ENCODE measurements around the gene NDE1.
"Not testable (repeated sequence)": the region's sequence is repeated elsewhere in the genome, so short reads cannot be mapped to it uniquely, and the experiment has no call there.

NDE1 gene

DNA sequence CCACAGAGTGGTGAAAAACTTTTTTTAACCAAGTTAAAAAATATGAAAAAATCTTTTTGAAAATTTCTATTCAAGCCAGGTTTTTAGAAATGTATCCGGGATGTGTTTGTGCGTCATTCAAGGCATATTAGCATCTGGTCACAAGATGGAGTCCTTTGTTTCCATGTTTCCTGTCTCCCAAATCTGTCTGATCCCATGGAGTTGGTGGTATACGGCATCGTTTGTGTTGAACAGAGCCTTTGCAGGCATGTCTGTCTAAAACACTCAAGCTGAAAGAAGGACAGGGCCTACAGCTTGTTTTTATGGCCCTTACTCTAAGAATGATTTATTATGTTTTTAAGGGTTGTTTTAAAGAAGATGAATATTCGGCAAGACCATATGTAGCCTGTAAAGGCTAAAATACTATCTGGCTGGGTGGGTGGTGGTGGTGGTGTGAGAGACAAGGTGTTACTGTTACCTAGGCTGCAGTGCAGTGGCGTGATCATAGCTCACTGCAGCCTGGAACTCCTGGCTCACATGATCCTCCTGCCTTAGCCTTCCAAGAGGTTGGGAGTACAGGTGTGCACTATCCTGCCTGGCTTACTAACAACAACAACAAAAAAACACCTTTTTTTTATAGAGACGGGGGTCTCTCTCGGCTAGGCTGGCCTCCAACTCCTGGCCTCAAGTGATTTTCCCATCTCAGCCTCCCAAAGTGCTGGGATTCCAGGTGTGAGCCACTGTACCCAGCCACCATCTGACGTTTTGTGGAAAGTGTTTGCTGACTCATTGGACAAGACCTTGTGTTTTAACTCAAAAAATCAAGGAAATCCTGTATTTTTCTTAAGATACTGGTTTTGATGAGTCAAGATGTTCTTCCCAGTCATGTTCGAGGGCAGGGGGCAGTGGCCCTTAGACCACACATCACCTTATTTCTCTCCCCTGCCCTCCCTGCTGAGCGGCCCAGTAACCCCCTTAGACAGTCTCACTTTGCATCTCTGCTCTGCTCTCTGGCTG, 52.2 kb downstream of the NDE1 start:
- DNase-seq = no peak

DNA sequence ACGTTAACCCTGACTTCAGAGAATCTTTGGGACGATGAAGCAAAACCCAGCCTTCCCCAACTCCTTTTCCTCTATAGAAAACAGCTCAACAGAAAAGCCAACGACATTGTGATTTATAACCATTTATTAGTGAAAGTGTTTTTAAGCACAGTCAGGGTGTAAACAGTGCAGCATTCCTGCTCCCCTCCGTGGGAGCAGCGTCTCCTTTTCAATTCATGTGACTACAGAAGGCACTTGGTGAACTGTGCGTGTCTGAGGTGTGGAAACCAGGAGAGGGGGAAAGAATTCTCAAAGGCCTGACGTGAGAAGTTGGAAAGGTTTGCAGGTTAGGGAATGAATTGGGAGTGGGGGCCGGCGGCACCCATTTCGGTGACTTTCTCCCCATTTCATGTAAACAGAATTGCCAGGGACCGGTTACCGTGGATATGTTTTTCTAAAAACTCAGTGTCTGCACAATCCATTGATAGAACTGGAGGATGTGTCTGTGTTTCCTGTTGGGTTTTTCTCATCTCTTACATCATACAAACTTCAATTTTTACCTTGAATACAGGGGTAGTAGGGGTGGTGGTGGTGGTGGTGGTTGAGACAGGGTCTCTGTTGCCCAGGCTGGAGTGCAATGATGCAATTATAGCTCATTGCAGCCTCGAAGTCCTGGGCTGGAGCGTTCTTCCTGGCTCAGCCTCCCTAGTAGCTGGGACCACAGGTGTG, 53.1 kb downstream of the NDE1 start:
- DNase-seq = no peak

DNA sequence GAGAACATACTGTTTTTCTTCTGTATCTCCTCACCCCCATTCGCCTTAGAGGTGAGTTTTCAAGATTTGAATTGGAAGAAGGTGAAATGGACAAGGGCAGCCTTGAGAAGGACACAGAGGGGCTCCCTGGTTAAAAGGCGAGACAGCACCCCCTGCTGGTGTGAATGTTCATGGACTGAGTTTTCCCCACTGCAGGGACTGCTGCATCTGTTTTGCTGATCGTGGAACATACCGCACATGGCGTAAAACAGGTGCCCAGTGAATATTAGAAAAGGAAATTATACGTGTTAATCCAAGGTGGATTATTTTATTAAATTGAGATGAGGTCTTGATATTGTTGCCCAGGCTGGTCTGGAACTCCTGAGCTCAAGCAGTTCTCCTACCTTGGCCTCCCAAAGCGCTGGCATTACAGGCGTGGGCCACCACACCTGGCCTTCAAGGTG, 54.5 kb downstream of the NDE1 start:
- DNase-seq = peak; percentile 60

DNA sequence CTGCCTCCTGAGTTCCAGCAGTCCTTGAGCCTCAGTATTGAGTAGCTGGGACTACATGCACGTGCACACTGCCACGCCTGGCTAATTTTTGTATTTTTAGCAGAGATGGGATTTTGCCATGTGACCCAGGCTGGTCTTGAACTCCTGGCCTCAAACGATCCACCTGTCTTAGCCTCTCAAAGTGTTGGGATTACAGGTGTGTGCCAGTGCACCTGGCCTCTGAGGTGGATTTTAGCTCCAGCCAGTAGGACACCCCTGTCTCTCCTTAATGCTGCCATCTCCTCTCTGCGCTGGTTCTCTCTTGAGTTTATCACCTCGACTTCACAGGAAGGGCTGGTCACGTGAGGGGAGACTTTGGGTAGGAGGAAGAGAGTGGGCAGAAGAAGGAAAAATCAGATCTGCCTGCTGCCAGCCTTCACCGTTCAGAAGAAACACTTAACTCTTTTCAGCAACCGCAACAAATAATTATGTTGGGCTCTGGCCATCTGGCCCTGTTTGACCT, 55.1 kb downstream of the NDE1 start:
- no peak for DNase-seq

DNA sequence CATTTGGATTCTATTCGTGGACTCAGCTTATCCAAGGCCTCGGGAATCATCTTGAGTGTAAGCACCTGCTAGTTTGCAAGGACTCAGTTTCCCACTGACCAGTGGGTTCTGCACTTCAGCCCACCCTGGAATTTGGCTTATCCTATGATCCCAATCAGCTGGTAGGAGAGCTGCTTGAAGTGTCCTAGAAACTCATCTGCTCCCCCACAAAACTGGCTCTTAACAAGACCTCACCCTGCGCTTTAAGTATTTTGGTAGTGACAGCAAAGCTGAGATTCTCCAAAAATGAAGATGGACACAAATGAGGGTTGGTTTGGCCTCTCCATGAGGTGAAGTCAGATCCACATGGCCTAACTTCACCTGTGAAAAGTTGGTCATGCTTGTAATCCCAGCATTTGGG, 57.3 kb downstream of the NDE1 start:
- no peak for DNase-seq

DNA sequence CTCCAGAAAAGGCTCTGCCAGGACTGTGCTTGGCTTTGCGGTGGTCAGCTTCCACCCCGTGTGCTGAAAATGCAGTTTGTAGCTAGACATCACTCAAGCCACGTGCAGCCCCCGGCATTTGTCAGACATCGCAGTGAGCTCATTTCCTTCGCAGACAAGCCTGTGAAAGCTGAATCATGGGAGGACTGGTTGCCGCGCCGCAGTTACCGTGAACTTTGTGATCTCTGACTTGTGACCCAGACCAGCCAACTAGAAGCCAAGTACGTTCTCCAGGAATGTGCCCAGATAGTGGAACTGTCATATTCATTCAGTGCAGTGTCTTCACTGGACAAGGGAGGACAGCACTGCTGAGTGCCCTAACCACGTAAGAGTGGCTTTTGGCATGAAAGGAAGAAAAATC, 58.1 kb downstream of the NDE1 start:
- DNase-seq = no peak

DNA sequence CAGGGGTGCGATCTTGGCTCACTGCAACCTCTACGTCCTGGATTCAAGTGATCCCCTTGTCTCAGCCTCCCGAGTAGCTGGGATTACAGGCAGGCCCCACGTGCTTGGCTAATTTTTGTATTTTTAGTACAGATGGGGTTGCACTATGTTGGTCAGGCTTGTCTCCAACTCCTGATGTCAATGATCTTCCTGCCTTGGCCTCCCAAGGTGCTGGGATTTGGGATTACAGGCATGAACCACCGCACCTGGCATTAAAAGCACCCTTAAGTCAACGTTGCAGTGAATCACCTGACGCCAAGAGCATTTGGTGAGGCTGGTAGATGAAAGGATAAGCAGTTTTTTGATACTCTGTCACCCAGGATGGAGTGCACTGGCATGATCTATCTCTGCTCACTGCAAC, 59.0 kb downstream of the NDE1 start:
- DNase-seq = no peak

DNA sequence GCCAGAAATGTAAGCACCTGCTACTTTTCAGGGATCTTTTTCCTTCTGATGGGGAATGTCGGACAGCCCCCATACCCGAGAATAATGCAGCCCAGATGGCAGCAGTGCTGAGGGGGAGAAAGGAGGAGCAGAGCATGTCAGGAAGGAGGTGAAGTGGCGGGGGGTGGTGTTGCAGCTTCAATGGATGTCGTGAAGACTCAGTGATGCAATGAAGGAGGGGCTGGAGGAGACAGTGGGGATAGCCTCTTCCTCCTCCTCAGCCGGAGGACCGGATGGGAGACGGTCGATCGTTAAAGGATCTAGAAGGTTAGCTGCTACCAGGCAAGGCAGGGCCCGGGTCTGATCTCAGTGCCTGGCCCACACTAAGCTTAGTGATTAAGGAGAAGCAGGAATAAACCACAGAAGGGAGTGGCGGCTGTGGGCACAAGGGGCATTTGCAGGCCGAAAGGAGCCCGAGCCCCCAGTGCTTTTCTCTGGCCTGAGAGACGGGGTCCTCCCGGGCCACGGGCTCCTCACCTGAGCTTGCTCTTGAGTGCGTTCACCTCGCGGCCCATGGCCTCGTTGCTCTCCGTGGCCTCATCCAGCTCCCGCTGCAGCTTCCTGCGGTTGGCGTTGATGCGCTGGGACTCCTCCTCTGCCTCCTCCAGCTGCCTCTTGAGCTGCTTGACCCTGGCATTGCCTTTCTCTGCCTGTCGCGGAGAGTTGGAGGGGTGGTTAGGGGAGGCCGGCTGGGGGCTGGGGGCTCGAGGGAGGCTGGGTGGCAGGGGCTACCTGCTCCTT, 64.5 kb downstream of the NDE1 start:
- DNase-seq = no peak

DNA sequence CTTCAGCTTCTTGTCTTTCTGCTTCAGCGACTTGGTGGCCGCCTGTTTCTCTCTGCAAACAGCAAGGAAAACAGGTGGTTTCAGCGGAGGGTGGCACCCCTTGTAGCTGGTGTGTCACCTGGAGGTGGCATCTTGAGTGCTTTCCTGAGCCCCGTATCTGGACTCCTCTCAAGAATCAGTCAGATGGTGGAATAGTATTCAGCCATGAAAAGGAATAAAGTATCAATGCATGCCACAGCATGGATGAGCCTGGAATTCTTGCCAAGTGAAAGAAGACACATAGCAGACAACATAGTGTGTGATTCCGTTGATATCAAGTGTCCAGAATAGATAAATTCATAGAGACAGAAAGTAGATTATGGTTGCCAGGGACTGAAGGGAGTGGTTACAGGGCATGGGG, 65.2 kb downstream of the NDE1 start:
- DNase-seq = no peak

DNA sequence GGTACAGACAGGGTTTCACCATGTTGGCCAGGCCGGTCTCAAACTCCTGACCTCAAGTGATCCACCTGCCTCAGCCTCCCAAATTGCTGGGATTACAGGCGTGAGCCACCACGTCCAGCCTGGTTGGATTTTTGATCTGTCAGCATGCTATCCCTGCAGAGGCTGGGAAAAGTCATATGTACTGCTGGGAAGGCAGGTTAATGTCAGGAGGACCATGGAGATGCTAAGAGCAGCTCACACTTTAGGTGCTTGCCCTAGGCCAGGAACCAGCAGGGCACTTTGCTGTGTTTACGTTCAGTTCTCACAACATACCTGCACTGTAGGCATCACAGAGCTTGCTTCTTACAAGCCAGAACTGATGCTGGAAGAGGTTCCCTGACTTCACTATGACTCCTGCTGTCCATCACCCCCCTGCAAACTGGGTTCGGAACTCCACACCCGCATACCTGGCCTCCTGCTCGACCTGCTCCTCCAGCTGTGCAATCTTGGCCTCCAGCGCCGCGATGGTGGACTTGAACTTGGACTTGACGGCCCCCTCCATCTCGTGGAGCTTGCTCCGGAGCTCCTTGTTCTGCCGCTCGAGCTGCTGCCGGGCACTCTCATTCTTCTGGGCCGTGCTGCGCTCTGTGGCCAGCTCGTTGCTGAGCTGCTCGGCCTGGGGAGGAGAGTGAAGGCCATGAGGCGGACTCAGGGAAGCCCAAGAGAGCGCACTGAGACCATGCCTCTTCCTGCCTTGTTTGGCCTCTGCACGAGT, 66.8 kb downstream of the NDE1 start:
- DNase-seq = no peak

DNA sequence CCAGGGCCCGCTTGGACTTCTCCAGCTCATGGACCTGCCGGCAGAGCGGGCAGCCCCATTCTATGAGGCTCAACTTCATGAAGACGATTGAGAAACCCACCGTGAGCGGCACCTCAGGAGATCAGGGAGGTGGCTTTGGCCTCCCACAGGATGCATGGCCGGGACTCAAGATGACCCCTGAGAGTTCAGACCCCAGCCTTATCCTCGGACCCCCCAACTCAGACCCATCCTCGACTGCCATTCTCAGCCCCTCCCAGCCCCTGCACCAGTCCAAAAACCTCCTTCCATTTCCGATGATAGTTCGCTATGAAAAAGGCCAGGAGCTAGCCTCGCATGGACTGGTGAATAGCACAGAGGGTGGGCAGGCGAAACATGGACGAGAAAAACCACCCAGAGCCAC, 71.0 kb downstream of the NDE1 start:
- DNase-seq = no peak

DNA sequence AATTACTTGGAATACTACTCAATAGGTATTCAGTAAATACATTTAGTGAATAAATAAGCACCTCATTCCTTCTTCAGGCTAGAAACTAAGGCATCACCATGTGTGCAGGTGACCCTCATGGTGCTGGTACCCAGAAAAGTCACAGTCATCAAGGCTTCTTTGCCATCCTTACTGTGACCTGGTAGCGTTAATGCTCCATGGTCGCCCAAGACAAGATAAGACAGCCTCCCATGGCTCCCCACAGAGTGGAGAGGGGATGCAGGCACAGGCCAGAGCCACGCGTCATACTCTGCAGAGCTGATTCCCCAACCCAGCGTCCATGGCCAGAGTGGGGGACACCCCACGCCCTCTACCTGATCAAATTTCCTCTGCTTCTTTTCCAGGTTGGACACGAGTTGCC, 73.8 kb downstream of the NDE1 start:
- DNase-seq = no peak

DNA sequence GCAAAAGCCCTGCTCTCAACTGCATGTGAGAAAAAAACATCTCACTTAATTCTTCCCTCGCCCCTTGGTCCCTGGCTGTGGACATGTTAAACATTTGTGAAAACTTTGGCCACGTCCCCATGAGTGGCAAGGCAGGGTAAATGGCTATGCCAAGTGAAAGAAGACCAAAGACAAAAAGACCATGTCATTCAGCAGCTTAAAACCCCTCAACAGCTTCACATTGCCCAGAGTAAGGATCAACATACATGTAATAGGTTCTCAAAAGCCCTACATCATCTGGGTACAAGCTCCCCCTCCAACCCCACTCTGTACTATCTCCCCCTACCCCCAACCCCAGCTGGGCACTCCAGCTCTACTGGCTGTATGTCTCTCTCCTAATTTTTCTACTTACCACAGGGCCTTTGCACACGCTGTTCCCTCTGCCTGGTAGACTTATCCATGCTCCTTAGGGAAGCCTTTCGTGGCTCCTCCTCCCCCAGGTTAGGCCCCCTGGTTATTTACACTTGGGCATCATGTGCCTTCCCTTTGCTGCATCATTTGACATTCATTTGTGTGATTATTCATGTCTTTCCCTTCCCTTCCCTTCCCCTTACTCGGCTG, 75.7 kb downstream of the NDE1 start:
- no peak for DNase-seq

DNA sequence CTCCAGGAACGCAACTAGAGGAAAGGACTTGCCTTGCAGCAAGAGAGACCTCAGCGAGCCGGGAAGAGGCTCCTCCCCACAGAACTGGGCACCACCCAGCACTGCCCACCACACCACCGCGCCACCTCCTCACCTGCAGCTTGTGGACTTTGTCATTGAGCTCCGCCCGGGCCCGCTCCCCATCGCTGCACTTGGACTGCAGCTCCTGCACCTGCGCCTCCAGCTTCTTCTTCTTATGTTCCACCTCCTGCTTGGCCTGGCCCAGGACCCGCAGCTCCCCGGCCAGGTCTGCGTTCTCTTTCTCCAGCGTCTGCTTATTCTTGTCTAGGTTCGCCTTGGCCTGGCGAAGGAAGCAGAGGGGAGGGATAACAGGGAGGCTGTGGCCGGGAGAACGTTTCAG, 76.7 kb downstream of the NDE1 start:
- DNase-seq = no peak

DNA sequence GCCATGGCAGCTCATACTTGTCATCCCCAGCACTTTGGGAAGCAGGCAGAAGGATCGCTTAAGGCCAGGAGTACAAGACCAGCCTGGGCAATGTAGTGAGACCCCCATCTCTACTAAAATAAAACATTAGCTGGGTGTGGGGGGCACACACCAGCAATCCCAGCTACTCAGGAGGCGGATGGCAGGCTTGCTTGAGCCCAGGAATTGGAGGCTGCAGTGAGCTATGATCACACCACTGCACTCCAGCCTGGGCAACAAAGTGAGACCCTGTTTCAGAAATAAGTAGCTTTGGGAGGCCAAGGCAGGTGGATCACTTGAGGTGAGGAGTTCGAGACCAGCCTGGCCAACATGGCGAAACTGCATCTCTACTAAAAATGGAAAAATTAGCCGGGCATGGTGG, 77.7 kb downstream of the NDE1 start:
- DNase-seq = not testable (repeated sequence)

DNA sequence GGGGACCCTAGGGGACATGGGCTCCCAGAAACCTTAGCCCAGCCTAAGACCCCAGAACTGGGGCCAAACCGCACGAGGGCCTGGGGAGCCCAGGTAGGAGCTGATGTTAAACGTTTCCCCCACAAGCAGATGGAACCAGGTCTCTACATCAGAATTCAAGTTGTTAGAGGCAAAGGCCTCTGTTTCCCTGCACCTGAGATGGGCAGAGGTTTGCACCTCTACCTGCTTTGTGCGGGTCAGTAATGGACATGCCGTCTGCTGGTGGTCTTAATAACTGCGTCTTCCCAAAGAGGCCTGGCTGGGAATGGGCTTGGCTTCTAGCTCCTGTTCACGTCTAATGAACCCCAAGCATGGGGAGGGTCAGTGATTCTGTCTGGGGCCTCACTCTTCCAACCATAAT, 79.1 kb downstream of the NDE1 start:
- DNase-seq = no peak

DNA sequence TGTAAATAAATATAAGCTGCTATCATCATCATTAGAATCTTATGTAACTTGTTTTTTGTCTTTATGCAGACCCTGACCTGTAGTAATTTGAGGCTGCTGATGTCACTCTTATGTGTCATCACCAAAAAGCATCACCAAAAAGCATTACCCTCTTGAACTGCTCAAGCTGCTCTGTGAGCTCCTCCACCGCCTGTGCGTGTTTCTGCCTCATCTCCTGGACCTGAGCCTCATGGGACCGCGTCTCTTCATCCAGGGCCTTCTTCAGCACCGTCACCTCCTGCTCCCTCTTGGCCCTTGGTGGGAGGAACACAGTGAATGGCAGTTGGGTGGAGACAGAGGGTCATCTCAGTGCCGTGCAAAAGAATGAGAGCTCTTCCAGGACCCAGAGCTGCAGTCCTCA, 82.4 kb downstream of the NDE1 start:
- DNase-seq = no peak

DNA sequence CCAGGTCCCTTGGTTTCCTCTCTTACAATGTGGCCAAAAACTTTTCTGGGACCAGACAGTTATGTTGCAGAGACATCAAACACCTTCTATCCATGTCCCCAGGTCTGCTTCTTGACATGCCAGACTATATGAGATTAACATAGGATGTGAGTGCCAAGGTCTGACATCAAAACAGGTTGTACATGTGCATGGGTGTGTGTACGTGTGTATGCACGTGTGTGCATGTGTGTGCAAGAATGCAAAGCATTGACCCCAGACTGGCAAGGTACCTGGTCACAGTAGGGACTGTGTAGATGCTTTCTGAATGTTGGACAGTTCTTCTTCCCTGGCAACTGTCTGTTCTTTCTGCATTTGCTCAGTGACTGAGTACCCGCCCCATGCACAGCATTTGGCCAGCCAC, 85.6 kb downstream of the NDE1 start:
- DNase-seq = no peak

DNA sequence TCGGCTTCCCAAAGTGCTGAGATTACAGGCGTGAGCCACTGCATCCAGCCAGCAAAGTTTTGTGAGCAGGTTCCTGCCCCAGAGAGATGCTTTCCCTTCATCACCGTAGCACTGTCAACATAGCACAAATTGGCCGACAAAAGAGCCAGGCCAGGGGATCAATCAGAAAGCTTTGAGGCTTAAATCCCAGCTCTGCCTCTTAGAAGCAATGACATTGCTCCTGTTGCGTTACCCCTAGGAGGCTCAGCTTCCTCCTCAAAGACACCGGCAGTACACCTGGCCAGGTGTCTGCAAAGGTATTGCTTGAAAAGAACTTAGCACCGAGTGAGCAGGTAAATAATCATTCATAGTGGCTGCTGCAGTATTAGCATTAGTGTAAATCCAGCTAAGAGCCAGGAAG, 86.5 kb downstream of the NDE1 start:
- DNase-seq = no peak

DNA sequence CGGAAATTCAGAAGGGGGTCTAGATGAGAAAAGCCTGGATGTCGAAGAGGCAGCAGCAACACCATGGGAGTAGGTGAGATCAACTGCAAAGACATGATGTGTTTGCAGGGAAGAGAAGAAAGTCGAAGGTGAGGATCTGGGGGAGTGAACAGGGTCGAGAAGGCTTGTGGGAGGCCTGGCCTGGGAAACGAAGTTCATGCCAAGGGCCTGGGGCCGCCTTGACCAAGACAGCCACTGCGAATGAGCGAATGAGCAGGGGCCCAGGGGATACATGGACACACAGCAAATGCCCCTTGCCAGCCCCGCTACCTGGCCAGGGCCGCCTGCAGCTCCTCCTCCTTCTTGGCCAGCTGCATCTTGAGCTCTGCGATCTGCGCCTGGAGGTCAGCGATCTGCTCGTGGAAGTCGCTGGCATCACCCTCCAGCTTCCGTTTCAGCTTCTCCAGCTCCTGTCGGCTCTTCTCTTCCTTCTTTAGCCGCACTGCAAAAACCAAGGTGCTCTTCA, 87.1 kb downstream of the NDE1 start:
- no peak for DNase-seq

DNA sequence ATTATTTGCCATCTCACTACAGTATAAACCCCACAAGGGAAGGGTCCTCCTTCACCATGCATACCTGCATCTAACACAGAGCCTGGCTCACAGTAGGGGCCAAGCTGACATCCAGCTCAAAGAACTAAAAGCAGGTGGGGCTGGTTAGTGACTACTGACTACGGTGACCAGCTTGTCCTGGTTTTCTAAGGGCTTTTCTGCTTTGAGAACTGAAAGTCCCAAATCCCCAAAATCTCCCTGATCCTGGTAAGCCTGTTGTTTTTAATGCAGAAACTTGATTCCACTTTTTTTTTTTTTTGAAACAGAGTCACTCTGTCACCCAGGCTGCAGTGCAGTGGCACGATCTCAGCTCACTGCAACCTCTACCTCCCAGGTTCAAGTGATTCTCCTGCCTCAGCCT, 89.4 kb downstream of the NDE1 start:
- no peak for DNase-seq

DNA sequence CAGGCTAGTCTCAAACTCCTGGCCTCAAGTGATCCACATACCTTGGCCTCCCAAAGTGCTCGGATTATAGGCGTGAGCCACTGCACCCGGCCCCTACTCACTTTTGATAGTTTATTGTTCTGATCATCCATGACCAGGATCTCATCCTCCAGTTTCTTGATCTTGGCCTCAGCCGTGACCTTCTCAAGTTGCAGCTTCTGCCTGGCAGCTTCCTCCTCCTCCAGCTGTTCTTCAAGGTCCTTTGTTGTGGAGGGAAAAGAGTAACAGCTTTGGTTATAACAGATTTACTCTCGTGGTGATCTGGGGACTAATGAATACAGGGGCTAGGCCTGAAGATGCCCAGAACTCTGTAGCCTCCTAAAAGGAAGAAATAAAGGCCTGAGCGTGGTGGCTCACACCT, 89.9 kb downstream of the NDE1 start:
- DNase-seq = no peak

Measured in CD4-positive, alpha-beta T cell treated with Interleukin-15 for 1 hour (primary cell).